Stimulated activated CD8-positive, alpha-beta memory T cell treated with anti-CD3 and anti-CD28 coated beads, Interleukin-12 subunit alpha, Interleukin-12 subunit beta, amount 100 ng/mL, for 1 hour (primary cell): ENCODE data around the gene METTL1.
A peak's percentile ranks its signal among the peaks of the same experiment; 100 is the strongest.
"Not testable (repeated sequence)": the region's sequence is repeated elsewhere in the genome, so short reads cannot be mapped to it uniquely, and the experiment has no call there.

Source experiments
- DNase-seq: peaks from one replicate; pipeline ENCODE4 v3.0.0-alpha.2; 2020; ENCODE audit warnings: low read depth

The METTL1 gene

DNA sequence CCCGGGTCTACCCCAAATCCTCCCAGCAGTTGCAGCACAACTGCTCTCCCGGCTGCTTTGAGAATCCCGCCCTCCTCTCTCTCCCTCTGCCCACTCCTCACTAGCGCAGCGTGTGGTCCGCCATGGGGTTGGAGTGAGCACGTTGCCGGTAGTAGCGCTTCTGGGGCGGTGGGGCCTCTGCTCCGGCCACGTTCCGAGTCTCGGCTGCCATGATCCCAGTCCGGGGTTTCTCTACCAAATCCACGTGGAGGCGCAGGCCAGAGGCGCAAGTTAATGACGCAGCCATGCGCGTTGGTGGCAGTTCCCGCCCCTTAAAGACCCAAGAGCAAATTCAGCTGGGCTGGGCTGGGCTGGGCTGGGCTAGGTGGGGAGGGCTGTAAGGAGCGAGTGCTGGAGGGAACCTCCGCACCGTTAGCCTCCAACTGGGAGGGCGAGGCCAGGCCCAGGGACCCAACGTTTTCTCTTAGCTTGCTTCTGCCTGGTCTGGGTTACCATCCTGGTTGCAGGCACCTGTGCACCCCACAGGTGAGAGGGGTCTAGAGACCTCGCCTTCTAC lies at the start of gene METTL1:
TSS of gene METTL1 (minus strand) at position 233 of the 556 bp plus-strand sequence. CDS start at position 211, 22 bp downstream.
- peak; percentile 79 for DNase-seq

DNA sequence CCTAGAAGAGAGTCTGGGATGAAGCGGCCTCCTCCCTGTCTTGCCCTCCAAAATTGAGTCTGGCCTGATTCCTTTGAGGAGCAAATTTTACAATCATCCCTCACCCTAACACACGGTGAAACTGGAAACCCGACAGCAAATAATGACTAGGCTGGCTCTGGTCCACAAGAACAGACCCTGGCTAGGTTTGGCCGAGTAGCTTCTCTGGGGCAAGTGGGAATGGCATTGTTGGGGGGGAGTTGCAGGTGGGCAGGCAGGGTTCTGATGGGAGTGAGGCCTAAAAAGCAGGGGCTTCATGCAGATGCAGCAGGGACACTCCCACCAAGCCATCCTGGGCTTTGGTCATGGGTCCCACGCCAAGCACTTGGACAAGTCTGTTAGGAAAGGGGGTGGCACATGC lies 49.1 kb upstream of the METTL1 start:
- not testable (repeated sequence) for DNase-seq

DNA sequence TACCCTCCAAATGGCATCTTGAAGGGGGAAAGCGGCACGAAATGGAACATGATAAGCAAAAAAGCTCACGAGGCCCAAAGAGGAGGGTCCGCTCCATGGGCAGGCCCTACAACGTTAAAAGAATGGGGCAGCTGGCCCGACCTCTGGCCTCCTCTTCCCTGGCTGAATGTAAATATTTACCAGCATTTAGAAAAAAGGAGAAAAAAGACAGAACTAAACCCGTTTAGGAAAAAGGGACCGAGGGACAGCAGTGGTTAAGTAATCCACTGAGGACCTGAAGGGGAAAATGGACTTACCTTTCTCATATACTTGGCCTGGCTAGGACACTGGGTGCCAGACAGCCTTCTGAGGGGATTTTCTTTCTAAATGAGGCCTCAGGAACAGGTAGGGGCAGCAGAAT lies 48.2 kb upstream of the METTL1 start:
- DNase-seq = not testable (repeated sequence)

DNA sequence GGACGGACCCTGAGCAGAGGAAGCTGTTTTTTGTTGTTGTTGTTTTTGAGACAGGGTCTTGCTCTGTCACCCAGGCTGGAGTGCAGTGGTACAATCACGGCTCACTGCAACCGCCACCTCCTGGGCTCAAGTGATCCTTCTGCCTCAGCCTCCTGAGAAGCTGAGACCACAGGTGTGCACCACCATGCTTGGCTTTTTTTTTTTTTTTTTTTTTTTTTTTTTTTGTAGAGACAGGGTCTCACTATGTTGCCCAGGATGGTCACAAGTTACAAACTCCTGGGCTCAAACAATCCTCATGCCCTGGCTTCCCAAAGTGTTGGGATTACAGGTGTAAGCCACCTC lies 46.1 kb upstream of the METTL1 start:
- DNase-seq = not testable (repeated sequence)

DNA sequence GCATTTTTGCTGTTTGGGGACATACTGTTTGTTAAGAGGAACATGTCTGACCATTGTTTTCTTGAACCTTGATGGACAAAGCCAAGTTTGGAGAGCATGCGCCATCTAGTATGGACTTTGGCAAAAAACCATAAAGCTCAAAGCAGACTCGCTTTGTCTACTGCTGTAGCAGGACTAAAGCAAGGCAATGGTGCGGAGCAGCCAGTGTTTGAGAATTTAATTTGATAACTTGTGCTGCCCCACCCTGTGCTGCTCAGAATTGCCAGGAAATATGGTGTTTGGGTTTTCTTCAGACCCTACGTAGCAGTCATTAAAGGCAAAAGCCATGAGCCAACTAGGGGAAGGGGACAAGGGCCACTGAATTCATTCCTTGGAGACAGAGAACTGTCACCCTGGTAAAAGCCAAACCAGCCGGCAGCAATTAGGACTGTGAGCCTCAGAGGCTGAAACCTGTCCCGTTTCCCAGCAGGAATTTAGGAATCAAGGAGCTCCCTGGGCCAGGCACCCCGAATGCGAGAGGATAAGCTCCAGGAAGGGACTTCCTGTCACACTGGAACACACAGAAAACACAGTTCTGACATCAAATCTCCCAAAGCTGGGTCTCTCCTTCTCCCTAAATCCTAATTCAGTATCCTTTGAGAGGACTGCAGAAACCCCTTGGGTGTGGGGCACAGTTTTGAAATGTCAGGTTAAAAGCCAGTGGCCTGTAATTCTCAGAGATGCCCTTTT lies 45.5 kb upstream of the METTL1 start:
- DNase-seq = no peak

DNA sequence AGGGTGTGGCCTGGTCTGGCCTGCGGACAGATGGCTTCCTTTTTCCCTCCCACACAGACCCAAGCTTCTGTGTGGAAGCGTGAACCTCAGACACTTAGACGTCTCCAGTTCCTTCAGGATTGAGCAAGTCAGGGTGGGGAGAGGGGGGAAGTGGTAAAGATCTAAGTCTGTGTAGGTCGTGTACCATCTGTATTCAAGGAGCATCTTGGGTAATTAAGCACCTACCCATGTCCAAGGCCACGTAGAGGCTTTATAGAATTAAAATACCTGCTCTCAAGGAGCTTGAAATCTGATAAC lies 44.9 kb upstream of the METTL1 start:
- no peak for DNase-seq

DNA sequence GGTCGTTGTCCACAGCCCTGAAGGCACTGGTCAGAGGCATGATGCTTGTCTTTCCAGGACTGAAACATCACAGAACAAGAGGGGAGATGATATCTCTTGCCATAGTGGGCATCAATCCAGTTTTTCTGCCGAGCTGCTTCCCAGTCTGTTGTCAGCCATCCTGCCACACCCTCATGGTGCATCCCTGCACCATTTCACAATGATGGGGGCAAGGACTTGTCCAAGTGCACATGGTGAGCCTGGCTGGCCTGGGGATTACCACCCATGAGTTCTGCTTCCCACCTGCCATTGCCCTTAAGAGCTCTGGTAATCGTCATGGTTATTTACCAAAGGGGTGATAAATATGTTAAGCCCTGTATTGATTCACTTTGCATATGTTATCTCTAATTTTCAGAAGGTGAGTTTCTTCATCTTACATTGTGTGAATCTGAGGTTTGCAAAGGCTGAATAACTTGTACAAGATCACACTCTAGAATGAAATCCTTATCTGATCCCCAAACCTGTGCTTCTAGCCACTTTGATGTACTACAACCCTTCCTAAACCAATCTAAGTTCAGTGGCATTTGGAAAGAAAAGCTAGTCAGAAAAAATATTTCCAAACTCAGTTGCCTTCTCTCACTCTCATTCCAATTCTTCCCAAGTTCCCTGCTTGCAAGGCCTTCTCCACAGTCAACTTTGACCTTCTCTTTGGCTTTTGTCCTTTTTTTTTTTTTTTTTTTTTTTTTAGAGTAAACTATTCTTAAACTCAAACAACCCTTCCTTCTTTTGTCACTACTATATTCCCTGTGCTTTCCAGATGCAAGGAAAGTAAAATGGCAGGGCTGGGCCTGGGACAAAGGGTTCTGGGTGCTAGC lies 44.3 kb upstream of the METTL1 start:
- DNase-seq = no peak

DNA sequence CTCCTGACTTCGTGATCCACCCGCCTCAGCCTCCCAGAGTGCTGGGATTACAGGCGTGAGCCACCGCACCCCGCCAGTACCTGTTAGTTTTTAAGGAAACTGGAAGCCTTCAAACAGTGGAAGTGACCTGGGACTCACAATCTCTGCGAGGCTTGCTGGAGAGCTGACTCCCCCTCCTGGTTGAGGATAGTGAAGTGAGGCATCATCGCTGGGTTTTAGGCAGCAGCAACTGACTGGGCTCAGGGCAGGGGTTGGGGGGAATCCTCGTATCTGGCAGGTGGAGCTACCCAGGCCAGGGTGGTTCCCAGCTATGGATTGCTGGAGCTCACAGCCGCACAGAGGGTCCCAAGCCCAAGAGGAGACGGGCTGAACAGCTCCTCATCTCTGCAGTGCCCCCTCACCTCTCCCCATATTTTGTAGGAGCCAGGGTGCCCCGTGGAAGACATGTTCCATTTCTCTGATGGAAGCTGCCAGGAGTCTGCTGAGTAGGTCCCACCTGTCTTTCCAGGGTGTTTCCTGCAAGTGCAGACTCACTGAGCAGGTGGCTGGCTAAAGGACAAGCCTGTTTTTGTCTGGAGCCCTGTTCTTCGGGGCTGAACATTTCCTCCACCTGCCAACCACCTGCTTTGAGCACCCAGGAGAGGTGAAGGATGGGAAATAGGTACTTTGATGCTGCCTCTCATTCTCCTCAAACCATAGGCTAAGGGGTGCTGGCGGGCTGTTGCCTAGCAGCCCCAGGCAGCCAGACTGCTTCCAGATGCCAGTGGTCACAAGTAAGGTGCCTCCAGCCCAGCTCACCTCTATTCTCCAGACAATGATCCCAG lies 43.5 kb upstream of the METTL1 start:
- DNase-seq = no peak

DNA sequence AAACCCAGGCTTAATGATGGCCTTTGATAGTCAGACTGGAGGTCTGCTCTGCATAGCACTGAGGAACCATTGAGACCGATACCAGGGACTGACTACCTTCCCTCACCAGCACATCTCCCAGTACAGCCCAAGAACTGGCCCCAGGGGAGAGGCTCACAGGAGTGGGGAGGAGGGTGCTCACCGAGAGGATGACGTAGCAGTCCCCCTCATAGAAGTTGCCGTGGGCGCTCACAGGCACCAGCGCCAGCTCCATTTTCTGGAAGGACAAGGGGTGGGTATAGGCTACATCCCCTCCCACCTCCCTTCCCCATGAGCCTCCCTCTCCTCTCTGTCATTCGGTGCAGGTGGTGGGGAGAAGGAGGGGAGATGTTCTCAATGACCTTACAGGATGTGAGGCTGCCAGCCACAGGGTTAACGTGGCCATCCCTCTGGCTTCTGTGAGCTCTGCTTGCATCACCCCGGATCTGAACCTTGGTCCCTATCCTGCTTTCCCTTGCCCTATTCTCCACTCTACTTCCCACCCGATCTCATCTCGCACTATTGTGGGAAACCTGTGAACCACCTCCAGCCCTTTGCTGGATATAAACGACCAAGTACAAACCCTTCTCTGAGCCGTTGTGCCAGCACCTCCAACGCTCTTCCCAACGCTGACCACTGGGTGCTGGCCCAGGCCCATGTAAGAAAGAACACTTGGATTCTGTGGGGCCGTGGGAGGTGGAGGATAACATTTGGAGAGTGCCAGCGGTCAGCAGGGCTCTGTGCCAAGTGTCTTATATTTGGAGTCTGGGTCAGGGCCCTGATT lies 42.3 kb upstream of the METTL1 start:
- no peak for DNase-seq

DNA sequence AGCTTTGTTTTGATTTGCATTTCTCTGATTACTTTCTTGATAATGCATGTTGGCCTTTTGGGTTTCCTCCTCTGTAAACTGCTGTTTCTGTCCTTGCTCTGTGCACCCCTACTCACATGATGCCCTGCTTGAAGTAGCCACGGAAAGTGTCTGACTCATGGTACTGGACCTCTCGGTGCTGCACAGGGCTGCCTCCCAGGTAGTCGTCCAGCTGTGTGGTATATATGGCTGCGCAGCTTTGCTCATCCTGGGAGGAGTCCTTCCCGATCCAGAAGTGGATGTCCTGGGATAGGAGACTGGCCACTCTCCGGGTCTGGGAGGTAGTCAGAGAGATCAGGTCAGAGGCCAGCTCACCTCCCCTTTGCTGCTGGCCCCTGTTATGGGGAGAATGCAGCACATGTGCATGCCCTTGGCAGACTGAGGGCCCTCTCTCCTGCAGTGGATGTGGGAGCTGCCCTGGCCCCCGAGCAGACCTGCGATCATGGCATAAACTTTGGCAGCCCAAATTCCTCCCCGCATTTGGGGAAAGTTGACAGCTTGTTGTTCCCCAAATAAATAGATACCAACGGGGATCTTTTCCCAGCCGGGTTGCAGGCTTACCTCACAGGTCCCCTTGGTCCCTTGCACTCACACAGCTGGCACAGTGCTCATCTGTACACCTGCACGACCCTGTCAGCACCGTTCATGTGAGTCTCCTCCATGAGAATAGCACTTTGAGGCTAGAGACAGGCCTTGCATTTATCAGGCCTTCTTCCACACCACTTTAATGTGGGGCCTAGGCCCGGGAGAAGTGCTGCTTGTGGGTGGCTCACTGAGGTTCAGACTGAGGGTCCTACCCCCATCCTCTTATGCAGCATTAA lies 41.4 kb upstream of the METTL1 start:
- no peak for DNase-seq

DNA sequence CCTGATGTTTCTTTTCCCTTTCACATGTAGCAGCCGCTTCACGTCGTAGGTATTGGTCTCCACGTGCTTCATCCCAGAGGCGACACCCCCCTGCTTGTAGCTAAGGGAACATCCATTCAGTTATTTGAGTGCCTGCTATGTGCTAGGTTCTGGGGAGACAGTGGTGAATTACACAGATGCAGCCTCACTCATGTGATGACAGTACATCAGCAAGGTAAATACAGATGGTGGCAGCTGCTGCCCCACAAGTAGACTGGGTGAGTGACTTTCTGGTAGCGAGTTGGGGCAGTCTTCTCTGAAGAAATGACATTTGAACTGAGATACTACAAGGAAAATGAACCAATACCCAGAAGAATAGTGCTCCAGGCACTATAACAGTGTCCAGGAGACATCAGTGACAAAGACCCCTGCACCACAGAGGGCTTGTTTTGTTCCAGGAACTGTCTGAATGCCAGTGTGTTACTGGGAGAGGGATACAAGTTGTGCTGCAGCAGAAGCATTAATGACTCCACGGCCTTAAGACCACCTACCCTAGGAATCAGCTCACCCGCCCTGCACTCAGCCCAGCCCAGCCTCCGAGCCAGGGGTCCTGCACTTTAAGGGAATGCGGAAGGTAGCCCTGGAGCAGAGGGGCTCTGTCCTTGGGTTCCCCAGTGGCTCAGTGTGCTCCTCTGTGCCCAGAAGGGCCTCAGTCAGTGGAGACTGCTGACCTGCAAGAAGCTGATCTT lies 39.3 kb upstream of the METTL1 start:
- no peak for DNase-seq

DNA sequence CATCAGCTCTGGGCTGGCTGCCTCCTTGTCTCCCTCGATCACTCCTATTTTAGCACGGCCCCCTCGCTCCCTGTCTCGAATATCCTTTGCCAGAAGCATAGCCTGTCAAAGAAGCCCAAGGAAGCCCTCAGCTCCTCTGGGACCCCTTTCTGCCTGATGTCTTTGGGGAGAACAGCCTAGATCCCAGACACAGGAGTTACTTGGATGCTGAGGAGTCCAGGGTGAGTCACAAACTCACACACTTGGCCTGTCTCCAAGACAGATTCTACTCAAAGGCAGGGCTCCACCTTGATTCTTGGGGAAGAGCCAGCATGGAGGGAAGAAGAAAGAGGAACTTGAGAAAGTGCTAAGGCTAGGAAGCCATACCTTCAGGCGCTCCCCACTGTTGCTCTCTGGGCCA lies 38.5 kb upstream of the METTL1 start:
- DNase-seq = no peak

DNA sequence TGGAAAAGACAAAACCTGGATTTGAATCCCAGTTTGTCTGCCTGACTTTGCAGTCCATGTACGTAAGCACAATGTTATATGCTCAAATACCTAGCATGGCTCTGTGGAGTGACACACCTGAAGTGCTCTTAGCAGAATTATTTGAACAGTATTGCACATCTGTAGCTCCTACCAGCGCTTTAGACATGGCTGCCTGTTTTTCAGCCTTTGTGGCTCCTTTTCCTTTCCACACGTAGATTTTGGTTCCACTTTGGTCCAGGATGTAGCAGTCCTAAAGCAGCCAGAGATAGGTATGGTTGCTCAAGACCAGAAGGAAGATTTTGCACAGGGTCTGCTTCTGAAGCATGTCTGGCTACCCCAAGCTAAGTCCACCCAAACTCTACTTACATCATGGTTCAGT lies 37.5 kb upstream of the METTL1 start:
- DNase-seq = no peak

DNA sequence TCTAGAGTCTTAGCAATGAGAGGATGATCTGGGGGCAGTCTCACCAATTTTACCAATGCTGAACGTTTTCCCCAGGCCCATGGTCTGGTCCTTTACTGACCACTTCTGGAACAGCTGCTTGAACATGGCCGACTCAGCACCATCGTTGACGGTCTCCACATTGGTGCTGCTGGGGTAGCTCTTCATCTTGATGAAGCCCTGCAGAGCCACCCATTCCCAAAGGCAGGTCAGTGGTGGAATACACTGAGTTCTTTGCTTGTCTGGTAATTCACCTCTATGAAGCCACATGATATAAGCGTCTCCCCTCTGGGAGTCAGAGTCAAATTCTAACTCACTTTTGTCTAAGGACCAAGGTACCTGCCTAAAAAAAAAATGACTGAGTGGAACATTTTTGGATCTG lies 36.4 kb upstream of the METTL1 start:
- DNase-seq = no peak

DNA sequence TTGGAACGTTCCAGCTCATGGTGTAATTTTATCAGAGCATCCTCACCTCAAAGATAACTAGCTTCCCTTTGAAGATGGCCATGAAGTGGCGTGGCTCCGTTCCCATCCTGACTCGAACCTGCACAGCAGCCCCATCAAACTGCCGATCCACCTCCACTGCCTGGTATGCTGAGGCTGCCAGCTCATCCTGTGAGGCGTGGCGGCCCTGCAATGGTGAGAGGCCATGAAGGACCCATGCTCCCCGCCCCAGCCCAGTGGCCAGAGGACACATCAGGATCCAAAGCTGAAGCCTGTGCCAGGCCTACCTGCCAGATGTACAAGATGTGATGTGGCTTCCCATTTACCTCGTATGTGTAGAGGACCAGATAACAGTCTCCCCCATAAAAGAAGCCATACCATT lies 35.4 kb upstream of the METTL1 start:
- no peak for DNase-seq

DNA sequence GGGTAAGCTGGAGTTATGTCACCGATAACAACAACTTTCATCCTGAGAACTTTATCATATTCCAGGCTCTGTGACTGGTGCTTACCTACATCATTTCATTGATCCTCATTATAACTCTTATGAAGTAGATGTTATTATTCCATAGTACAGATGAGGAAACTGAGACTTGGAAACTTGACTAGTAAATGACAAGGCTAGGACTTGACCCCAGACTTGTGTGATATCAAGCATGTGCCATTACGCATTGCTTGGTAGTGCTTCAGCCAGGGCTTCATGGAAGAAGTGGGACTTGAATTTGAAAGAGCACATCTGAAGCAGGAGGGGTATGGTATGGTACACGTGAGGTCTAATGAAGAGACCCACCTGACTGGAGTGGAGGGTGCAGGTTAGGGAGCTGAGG lies 34.8 kb upstream of the METTL1 start:
- no peak for DNase-seq

DNA sequence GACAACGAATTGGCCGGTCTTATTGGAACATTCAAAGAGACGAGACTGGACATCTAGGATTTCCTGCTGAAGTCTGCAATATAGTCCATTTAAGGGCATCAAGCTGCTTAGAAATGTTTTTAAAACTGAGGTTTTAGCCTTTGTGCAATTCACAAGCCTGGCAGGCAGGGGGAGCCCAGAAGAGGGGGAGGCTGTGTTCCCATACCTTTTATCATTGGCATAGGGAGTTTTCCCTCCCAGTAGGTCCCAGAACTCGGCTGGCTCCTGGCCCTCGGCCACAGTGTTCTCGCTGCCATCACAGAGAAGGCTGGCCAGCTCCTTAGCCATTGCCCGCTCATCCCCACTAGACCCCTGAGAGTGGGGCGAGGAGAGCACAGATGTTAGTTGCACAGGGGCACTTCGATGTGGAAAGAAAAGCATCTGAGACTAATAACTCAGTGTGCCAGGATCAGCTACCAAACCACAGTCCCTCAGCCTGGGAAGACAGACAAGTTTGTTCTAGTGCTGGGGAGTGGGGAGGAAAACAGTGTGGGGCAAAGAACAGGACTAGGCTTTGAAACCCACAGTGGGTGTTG lies 31.5 kb upstream of the METTL1 start:
- DNase-seq = no peak

DNA sequence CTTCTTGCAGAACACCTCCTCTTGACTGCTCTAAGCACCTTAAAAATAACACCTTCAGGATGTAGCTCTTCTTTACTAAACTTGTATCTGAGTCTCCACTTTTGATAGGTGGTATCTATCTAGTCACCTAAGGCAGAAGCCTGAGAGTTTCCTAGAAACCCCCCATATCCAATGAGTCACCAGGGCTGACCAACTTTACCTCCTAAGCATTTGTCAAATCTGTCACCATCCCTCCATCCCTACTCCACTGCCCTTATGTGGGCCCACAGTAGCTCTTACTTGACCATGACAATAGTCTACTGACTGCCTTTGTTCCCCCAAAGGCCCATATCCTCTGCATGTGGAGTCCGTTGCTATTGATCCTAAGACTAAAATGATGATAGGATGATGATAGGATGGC lies 30.7 kb upstream of the METTL1 start:
- no peak for DNase-seq

DNA sequence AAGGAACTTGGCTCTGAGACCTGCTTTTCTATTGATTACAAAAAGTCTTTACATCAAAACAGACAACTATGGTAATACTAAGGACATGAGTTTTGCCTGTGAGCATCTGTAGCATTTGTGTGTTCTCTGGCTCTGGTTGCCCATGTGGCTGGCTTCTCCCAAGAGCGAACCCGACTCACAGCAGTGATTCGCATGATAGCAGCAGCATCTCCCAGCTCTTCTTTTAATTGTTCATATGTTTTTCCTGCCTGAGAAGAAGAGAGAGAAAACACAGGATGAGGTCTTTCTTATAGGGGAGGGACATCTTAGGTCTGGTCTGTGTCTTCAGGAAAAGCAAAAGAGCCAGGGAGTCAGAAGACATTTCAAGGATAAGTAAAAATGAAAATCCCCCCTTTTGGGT lies 29.1 kb upstream of the METTL1 start:
- DNase-seq = no peak

DNA sequence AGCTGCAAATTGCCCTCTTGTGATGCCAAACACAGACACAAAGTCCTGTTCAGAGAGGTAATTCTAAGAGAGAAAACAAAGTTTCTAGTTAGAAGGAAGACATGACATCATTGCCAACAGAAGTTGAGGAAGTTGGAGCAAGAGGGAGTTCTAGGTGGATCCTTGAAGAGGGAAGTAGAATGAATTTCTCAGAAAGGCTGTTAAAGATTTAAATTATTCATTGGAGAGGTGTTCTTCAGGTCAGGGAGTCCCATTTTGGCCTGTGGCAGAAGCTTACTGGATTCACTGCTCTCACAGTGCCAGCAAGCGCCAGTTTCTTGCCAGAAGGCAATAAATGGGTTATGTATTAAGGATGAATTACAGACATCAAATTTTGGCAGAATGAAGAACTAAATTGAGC lies 26.0 kb upstream of the METTL1 start:
- DNase-seq = no peak
